HepG2 (cell line): ENCODE data around the gene IGLL1. TPM values are rescaled to one million over a fixed set of nuclear protein-coding genes. Genes with fewer than 3 reads are reported as not detected.

Experiments
- ASH2L ChIP-seq: fragments of 300-600, 200-600 bp; sonication (generic); IDR thresholded peaks from 2 replicates; pipeline ENCODE4 v1.7.0; 2017; ENCODE audit warnings: low read depth, mild to moderate bottlenecking, moderate library complexity, mixed read lengths, low read length; ENCODE audit not compliant: insufficient read length
- CREB1 ChIP-seq, 2 experiments: fragments of 450-650 bp in 1 of 2; IDR thresholded peaks; 2 replicates each; pipeline ENCODE4 v1.6.1; 2016 to 2017; ENCODE audit warnings: control low read depth in 1 of 2, mild to moderate bottlenecking in 1 of 2, missing compliant biosample characterization in 1 of 2, missing genetic modification characterization in 1 of 2
- FLYWCH1 ChIP-seq: sonication (generic); formaldehyde crosslinking; IDR thresholded peaks from 2 replicates; pipeline ENCODE4 v1.8.1; 2023; ENCODE audit warnings: mild to moderate bottlenecking, missing genetic modification reagents
- HCFC1 ChIP-seq: fragments of 150-350 bp; IDR thresholded peaks from 2 replicates; pipeline ENCODE4 v1.6.1; 2014; ENCODE audit warnings: low read depth, low read length
- HOMEZ ChIP-seq: IDR thresholded peaks from 2 replicates; pipeline ENCODE4 v1.6.1; 2016; ENCODE audit warnings: low read depth
- ISL2 ChIP-seq: sonication (generic); formaldehyde crosslinking; IDR thresholded peaks from 2 replicates; pipeline ENCODE4 v1.5.0; 2020; ENCODE audit warnings: missing genetic modification reagents
- KAT8 ChIP-seq: IDR thresholded peaks from 2 replicates; pipeline ENCODE4 v1.6.1; 2016; ENCODE audit warnings: missing genetic modification reagents, missing compliant biosample characterization
- KIAA2018 ChIP-seq: sonication (generic); formaldehyde crosslinking; IDR thresholded peaks from 2 replicates; pipeline ENCODE4 v1.5.0; 2020; ENCODE audit warnings: mild to moderate bottlenecking, missing genetic modification reagents, borderline replicate concordance
- PCBP1 ChIP-seq: fragments of 200-400 bp; formaldehyde crosslinking; IDR thresholded peaks from 2 replicates; pipeline ENCODE4 v1.6.1; 2017; ENCODE audit warnings: mild to moderate bottlenecking, low read depth, low read length, borderline replicate concordance
- YEATS4 ChIP-seq: sonication (generic); formaldehyde crosslinking; IDR thresholded peaks from 2 replicates; pipeline ENCODE4 v1.4.0; 2020; ENCODE audit warnings: missing genetic modification reagents, borderline replicate concordance
- ZBTB34 ChIP-seq: sonication (generic); formaldehyde crosslinking; IDR thresholded peaks from 2 replicates; pipeline ENCODE4 v1.8.0; 2022; ENCODE audit warnings: mild to moderate bottlenecking, missing genetic modification reagents
- ZFP91 ChIP-seq: sonication (generic); formaldehyde crosslinking; IDR thresholded peaks from 2 replicates; pipeline ENCODE4 v1.9.0; 2022; ENCODE audit warnings: missing genetic modification reagents, mild to moderate bottlenecking, borderline replicate concordance
- ZNF431 ChIP-seq: sonication (generic); formaldehyde crosslinking; IDR thresholded peaks from 2 replicates; pipeline ENCODE4 v1.9.0; 2022; ENCODE audit warnings: missing genetic modification reagents, low read depth, mild to moderate bottlenecking, borderline replicate concordance
- ZNF83 ChIP-seq: sonication (generic); formaldehyde crosslinking; IDR thresholded peaks from 2 replicates; pipeline ENCODE4 v1.4.0; 2020; ENCODE audit warnings: missing genetic modification reagents, mild to moderate bottlenecking, borderline replicate concordance
- polyA plus RNA-seq, 8 experiments: library from polyadenylated mRNA; depleted of rRNA in 3 of 8; stranded (reverse) in 7 of 8; unstranded in 1 of 8; fragments of >200 nt; fragmentation: Illumina TruSeq in 4 of 8; extraction: Trizol in 4 of 8; gene quantifications; 2 replicates each; pipeline versions ENCODE4 v1.2.1 to v1.2.3, GENCODE V29; 2011 to 2016; ENCODE audit warnings: low read depth in 4 of 8, missing spikeins in 1 of 8, mixed read lengths in 1 of 8; ENCODE audit not compliant: insufficient read depth in 1 of 8
- total RNA-seq, 5 experiments: library from RNA; depleted of rRNA; stranded (reverse); fragments of >200 nt; fragmentation: Illumina TruSeq; extraction: Trizol; gene quantifications; 2 replicates each; pipeline ENCODE4 v1.2.3, GENCODE V29; 2016; ENCODE audit warnings: low read depth in 1 of 5

Gene IGLL1
- total and polyA plus RNA-seq, 2 of the 13 experiments (the other 11 are each of a cell fraction or from before 2014, with no cell fraction given), result not detected

- TF ChIP-seq KIAA2018 (CRISPR knock-in tag), result no peak
- no peak for TF ChIP-seq ISL2 (CRISPR knock-in tag)
- no peak for TF ChIP-seq CREB1 (IDR thresholded peaks at IDR 0.05)
- TF ChIP-seq CREB1 (CRISPR knock-in tag; IDR thresholded peaks at IDR 0.05), result no peak
- TF ChIP-seq ZFP91 (CRISPR knock-in tag), result peak; percentile 62
- TF ChIP-seq HCFC1, result no peak
- no peak for TF ChIP-seq PCBP1
- no peak for TF ChIP-seq HOMEZ (CRISPR knock-in tag)
- no peak for TF ChIP-seq YEATS4 (CRISPR knock-in tag)
- TF ChIP-seq ASH2L, result no peak
- TF ChIP-seq ZNF83 (CRISPR knock-in tag), result no peak
- no peak for TF ChIP-seq ZNF431 (CRISPR knock-in tag)
- no peak for TF ChIP-seq FLYWCH1 (CRISPR knock-in tag)
- peak; percentile 59 for TF ChIP-seq KAT8 (CRISPR knock-in tag)
- TF ChIP-seq ZBTB34 (CRISPR knock-in tag), result no peak
Observed at GRCh38 chr22:23539135-23539838, 40.8 kb downstream of the IGLL1 start (continued).
